NCI-H446 (cell line): ENCODE results near the gene PLIN3.
"Not testable (repeated sequence)": the region's sequence is repeated elsewhere in the genome, so short reads cannot be mapped to it uniquely, and the experiment has no call there.

Experiments
- DNase-seq, 2 experiments: peaks; one replicate each; lab custom pipeline; 2025; lab: John Stamatoyannopoulos, UW

PLIN3 gene, protein sequence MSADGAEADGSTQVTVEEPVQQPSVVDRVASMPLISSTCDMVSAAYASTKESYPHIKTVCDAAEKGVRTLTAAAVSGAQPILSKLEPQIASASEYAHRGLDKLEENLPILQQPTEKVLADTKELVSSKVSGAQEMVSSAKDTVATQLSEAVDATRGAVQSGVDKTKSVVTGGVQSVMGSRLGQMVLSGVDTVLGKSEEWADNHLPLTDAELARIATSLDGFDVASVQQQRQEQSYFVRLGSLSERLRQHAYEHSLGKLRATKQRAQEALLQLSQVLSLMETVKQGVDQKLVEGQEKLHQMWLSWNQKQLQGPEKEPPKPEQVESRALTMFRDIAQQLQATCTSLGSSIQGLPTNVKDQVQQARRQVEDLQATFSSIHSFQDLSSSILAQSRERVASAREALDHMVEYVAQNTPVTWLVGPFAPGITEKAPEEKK

GRCh38 chr19:4867534-4868285, at the start of gene PLIN3:
PLIN3 (minus strand) TSS chr19:4867667; CDS start chr19:4861394, 6,273 bp downstream.
- peak; percentile 53 to 91 for DNase-seq

- no peak for DNase-seq
These were observed 49.0 kb upstream of the PLIN3 start for GRCh38 chr19:4916292-4917082.

- DNase-seq, result no peak
These were observed 47.5 kb upstream of the PLIN3 start for GRCh38 chr19:4914736-4915501.

- DNase-seq, result no peak
These were observed 46.7 kb upstream of the PLIN3 start for GRCh38 chr19:4913996-4914735.

GRCh38 chr19:4911786-4912672, 44.6 kb upstream of the PLIN3 start:
- DNase-seq, result peak in 1 of 2 experiments; percentile 61

DNA sequence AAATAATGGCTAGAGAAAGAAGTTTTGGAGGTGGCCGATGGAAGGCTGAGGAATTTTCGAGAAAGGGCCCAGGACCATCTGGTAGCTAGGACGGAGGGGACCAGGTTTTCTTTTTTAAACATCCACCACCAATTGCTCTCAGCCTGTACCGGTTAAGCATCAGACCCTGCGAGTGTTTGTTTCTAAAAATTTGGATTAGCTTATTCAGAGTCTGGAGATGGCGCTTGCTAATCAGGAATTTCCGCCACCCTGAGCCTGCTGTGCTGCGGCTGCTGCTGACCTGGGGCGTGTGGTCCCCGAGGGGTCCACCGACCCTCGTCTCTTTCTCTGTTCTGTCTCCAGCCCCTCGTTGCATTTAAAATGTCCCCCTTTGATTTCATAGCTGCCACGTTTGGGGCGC, 43.8 kb upstream of the PLIN3 start:
- no peak for DNase-seq

GRCh38 chr19:4910594-4911281, 43.3 kb upstream of the PLIN3 start:
- DNase-seq, result no peak

GRCh38 chr19:4909897-4910593, 42.6 kb upstream of the PLIN3 start:
- DNase-seq, result peak; percentile 89 to 97

GRCh38 chr19:4909156-4909896, 41.9 kb upstream of the PLIN3 start, which contains the start of gene UHRF1:
UHRF1 (plus strand) TSS chr19:4909501; CDS start chr19:4910886, 1,385 bp downstream.
- peak; percentile 47 to 89 for DNase-seq

DNA sequence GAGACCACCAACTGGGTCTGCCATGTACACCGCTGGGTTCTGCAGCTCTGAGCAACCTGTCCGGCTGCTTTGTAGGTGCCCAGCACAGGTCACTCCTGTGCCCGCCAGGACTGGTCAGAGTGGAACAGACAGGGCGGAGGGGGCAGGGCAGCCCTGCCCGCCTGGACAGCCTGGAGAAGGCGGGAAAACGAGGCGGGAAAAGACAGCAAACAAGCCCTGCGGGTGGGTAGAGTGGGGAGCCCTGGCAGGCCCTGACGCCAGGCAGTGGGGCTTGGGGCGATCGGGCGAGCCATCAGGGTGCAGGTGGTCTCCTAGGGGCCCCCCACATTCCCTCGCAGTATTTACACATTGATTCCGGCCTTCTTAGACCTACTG, 41.3 kb upstream of the PLIN3 start:
- no peak for DNase-seq

GRCh38 chr19:4908360-4908759, 40.9 kb upstream of the PLIN3 start:
- no peak for DNase-seq

- DNase-seq, result no peak
These were observed 39.5 kb upstream of the PLIN3 start for GRCh38 chr19:4906963-4907362.

GRCh38 chr19:4904481-4904880, 37.0 kb upstream of the PLIN3 start:
- no peak for DNase-seq

DNA sequence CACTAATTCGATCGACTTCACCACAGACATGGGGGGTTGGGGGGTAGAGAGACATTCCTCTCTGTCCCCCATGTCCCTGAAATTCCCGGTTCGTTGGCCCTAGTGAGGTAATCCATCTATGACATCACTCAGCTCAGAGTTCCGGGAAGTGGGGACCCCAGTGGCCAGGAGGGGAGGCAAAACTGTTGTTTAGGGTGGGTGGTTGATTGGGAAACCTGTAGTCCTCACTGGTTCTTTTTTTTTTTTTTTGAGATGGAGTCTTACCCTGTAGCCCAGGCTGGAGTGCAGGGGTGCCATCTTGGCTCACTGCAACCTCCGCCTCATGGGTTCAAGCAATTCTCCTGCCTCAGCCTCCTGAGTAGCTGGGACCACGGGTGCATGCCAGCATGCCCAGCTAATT, 35.3 kb upstream of the PLIN3 start, which contains the start of gene ARRDC5:
Gene ARRDC5 (minus strand): TSS at position 101 of the 400 bp plus-strand sequence. CDS start 71 bp downstream, at position 30.
- no peak for DNase-seq

DNA sequence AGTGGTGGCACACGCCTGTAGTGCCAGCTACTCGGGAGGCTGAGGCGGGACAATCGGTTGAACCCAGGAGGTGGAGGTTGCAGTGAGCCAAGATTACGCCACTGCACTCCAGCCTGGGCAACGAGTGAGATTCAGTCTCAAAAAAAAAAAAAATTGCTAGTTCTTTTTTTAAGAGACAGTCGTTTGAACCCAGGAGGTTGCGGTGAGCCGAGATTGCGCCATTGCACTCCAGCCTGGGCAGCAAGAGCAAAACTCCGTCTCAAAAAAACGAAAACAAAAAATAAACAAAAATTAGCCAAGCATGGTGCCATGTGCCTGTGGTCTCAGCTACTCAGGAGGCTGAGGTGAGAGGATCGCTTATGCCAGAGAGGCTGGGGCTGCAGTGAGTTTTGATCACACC, 33.4 kb upstream of the PLIN3 start:
- DNase-seq, result not testable (repeated sequence)

GRCh38 chr19:4897146-4897545, 29.7 kb upstream of the PLIN3 start:
- no peak for DNase-seq

DNA sequence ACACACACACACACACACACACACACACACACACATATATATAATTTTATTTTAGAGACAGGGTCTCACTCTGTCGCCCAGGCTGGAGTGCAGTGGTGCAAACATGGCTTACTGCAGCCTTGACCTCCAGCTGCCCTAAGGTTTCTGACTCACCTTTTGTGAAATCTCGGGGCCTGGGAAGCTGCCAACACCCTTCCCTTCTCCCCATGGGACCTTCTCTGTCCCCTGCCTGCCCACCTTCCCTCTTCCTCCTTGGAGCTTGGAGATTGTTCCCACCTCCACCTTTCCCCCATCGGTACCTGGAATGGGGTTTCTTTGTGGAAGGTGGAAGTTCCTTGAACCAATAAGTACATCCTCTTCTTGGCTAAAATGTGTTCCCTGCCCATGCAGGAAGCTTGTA, 28.9 kb upstream of the PLIN3 start:
- no peak for DNase-seq

GRCh38 chr19:4892962-4893361, 25.5 kb upstream of the PLIN3 start:
- not testable (repeated sequence) for DNase-seq
